Measurements from ENCODE around the gene MYH3.

Gene MYH3

GRCh38 chr17:10612957-10613744, 44.0 kb downstream of the MYH3 start:
- no peak for DNase-seq

- DNase-seq, result no peak
These were observed 46.2 kb downstream of the MYH3 start for GRCh38 chr17:10610884-10611283.

GRCh38 chr17:10608244-10608643, 48.9 kb downstream of the MYH3 start:
- DNase-seq, result no peak

DNA sequence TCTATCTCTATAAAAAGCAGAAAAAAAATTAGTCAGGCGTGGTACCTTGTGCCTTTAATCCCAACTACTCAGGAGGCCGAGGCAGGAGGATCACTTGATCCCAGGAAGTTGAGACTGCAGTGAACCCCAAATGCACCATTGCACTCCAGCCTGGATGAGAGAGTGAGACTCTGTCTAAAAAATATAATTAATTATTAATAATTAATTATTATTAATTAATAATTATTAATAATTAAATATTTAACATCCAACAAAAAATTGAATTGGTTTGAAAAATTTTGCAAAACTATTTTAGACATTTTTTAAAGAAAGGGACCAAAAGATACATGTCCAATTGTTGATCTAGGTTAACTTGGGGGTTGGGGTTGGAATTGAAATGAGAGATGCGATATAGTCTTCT, 51.0 kb downstream of the MYH3 start:
- no peak for DNase-seq

- DNase-seq, result no peak
These were observed 51.8 kb downstream of the MYH3 start for GRCh38 chr17:10605221-10605783.

- no peak for DNase-seq
These were observed 52.6 kb downstream of the MYH3 start for GRCh38 chr17:10604521-10604920.

DNA sequence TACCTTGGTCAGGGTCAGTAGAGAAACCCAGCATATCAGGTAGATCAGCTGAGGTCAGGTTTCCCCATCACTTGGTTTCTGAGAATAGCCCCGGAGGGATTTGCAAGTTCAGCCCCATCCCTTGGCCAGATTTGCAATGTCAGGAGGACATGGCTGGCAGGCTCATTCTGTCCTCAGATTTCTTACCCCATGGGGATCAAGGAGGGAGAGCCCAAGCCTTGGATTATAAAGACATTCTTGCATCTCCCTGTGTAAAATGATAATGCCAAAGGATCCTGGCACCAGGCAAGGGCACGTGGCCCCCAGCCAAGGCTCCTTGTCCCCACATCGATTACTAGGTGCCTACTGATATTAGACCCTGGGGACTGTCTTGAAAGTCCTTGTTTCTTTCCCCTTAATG, 53.2 kb downstream of the MYH3 start:
- no peak for DNase-seq

- no peak for DNase-seq
These were observed 56.5 kb downstream of the MYH3 start for GRCh38 chr17:10600571-10600970.

- DNase-seq, result no peak
These were observed 58.5 kb downstream of the MYH3 start for GRCh38 chr17:10598621-10599020.

DNA sequence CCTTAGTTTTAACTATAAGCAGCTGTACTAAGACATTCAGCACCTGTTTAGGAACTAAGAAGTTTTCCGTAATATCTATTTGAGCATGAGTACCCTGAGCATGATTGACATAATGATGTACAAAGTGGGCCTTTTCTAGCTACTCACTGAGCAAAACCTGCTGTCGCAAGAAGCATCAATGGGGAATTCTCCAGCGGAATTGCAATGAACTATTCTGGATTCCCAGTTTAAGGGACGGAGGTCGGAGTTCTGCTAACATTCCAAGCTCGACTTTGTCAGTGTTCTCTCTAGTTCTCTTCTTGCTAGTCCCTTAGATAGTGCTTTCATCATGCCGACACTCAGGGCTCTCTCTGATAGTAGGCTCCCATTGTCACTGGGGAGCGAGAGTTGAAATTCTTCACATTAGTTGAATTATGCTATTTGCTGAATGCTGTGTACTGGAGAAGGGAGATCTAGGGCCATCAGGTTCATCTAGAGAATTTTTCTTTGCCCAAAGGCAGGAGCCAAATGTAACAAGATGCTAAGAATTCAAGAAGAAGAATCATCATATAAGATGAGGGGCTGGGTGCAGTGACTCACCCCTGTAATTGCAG, 67.5 kb downstream of the MYH3 start:
- no peak for DNase-seq

DNA sequence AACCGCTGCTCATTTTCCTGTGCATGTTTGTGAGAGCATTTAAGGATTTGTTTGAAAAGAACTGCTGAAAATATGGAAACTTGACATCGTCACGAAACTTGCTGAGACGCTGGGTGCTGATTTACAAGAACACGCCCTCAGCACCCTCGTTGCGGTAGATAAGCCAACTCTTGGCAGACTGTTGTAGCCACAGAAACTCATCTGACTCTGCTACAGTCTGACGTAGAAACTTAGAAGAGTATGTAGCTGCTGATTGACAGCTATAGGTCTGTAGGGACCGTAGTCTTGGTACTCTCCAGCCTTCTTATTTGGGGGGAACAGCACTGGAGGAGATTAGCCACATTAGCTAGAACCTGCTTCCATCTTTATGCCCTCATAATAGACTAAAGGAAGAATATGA, 71.6 kb downstream of the MYH3 start:
- DNase-seq, result no peak

GRCh38 chr17:10583834-10584233, 73.3 kb downstream of the MYH3 start:
- DNase-seq, result no peak

DNA sequence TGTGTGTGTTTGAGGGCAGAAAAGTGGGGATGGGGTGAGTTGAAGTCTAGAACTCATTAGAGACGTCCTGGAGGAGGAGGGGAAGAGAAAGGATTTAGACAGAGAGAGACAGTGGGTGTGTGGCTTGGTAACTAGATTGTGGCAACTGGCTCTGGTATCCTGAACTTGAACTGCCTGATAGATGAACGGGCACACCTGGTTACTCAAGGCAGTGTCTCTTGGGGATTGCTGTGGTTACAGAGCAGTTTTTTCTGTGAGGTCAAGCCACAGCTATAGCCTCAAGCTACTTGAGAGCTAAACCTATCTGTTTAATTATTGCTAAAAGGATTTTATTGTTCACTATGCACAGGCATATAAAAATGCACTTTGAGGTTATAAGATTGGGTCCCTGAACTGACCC, 77.8 kb downstream of the MYH3 start:
- no peak for DNase-seq

Data from SHP77 (cell line).